CD4-positive, alpha-beta T cell treated with Interleukin-10 for 1 hour (primary cell): Measurements from ENCODE around the gene AKAP13.

Source experiments
- DNase-seq: peaks from one replicate; pipeline ENCODE4 v3.0.0-alpha.2; 2020

The AKAP13 gene

DNA sequence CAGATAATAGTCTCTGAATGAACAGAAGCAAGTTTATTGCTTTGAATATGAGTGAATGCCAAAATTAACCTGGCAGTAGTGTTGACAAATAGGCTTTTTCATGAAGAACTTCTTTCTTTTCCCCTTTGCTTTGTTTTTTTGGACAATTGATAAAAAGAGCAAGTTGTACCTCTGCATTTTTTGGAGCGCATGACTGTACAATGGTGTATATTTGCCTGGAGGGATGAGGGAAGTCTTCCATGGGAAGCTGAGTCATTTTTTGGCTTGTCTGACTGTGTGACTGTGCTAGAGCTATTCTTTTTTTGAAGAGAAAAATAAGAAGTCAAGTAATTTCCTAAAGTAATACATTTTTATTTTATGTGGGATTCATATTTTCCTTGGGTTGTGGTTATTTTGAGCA is 227.4 kb downstream of the AKAP13 start:
- DNase-seq: no peak

GRCh38 chr15:85609492-85609891 is 229.1 kb downstream of the AKAP13 start:
- DNase-seq: no peak

DNA sequence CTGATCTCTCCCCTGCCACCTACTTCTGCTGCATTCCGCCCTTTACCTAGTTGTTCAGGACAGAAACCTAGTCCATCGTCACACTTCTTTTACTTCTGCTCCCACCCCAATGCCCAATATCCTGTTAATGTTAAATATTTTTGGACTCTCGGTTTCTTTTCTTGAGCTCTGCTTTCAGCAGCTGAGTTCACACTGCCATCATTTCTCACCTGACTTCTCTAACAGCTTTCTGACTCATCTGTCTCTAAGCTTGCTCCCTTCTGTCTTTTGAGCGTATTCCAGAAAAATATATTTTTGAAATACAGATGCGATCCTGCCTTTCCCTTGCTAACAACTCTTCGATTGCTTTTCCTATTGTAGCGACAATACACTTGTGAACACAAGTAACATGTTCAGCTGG is 231.0 kb downstream of the AKAP13 start:
- DNase-seq: no peak

DNA sequence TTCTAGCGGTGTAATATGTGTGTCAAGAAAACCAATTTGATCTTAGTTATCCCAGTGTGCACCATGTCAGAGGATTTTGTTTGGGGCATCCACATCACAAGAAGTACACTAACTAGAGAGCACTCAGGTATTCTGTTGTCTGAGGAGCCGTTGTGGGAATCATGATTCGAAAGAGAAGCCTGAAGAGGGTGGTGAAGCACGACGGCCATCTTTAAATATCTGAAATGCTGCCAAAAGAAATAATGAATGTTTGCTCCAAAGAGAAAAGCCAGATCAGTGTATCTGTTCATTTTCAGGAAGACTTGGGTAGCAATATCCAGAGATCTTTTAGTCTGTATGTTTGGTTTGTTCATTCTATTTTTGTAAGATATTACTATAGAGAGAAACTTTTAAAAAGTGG is 233.7 kb downstream of the AKAP13 start:
- no peak for DNase-seq

DNA sequence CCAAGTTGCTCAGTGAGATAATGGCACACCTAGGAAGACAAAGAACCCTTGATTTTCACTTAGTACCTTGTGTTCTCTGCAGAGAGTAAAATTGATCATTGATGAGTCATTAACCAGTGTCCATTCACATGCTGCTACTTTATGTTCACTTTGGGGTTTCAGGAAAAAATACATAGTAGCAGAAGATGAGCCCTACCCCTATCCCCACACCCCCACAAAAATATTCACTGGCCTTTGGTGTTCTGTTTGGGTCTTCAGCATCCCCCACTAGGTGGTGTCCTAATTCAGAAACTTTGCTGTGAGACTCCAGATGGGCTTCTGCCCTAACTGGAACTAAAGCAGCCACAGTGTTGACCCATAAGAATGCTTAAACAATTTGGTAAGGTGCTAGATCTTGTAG is 235.5 kb downstream of the AKAP13 start:
- DNase-seq: peak; percentile 65

- no peak for DNase-seq
These were observed 236.2 kb downstream of the AKAP13 start for GRCh38 chr15:85616549-85617110.

GRCh38 chr15:85618228-85618505 is 237.8 kb downstream of the AKAP13 start:
- DNase-seq: no peak

- peak; percentile 71 for DNase-seq
These were observed 238.6 kb downstream of the AKAP13 start for GRCh38 chr15:85618956-85619491.

GRCh38 chr15:85619992-85620689 is 239.7 kb downstream of the AKAP13 start:
- no peak for DNase-seq

DNA sequence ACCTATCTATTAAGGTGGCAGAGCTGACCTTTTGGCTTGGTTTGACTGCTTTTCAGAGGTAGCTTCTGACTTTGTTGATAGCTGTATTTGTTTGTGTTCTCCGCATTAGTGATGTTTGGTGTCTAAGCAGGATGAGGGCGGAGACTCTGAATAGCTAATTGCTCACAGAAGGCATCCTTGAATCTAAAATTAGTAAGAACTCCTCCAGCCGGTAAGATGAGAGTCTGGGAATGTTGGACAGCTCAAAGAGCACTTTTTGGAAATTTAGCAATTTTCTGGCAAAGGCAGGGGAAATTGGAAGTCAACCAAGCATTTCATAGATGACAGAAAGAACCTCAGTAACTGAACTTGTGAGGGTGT is 240.3 kb downstream of the AKAP13 start:
- DNase-seq: peak; percentile 56

- DNase-seq: peak; percentile 19
These were observed 240.7 kb downstream of the AKAP13 start for GRCh38 chr15:85621094-85621493.

DNA sequence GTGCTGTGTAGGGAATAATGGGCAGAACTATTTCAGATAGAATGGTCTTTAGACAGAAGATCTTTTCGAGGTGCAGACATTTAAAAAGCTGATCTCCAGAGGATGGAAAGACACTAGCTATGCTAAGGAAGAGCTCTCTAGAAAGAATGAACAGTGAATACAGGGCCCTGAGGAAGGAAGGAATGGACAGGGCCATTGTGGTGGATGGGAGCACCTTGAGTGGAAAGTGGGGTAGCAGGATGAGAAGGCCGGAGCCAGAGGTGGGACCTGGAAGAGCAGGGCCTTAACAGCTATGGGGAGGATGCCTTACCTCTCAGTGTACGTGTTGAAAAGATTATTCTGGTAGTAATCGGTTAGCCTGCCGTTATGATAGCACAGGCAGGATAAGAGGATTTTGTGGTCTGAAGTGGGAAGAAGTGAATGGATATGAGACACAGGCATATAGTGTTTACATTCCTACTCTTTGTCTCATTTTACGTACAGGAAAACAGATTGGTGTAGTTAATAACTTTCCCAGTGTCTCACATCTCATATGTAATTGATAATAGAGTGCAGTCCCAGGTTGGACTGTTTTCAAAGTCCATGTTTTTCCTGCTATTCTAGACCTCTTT is 241.9 kb downstream of the AKAP13 start:
- DNase-seq: no peak

GRCh38 chr15:85623315-85624049 is 243.1 kb downstream of the AKAP13 start:
- no peak for DNase-seq

- peak; percentile 32 for DNase-seq
These were observed 243.9 kb downstream of the AKAP13 start for GRCh38 chr15:85624291-85624801.

DNA sequence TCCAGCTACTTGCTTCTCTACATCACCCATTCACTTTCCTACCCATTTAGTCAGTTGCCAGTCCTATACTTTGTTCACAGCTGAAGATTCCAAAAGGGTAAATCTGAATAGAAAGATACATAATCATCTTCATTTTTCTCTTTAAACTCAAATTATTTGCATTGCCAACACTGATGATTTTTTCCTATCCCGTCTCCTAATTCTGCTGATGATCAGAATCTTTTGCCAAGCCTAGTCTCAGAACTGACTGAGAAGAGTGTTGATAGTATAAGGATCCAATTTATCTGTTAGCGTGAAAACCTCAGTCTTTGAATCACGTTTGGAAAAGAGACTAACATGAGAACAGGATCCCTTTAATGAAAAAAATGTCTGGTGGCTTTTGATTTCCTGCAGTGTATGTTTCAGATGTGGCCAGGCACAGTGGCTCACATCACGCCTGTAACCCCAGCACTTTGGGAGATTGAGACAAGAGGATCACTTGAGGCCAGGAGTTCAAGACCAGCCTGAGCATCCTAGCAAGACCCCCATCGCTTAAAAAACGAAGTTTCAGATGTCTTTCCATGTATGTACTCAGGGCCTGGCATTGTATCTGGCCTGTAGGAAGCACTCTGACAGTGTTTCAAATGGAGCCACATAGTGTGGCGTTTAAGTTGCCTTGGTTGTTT is 244.9 kb downstream of the AKAP13 start:
- DNase-seq: peak; percentile 55

DNA sequence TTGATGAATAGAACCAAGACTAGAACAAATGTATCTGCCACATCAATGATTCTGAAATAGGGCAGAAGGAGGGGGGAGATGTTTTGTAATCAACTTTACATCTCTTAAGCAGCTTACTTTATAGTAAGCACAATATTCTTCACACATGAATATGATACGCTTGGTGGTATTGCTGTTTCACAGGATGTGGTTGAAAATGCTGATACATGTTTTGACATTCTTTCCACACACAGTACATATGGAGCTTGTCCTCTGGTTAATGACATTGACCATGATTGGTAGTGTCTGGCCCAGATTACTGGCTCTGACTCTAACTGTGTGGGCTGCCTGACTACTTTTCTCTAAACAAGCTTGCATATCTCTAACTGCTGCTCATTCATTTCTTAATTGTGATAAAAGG is 245.5 kb downstream of the AKAP13 start:
- peak; percentile 70 for DNase-seq

DNA sequence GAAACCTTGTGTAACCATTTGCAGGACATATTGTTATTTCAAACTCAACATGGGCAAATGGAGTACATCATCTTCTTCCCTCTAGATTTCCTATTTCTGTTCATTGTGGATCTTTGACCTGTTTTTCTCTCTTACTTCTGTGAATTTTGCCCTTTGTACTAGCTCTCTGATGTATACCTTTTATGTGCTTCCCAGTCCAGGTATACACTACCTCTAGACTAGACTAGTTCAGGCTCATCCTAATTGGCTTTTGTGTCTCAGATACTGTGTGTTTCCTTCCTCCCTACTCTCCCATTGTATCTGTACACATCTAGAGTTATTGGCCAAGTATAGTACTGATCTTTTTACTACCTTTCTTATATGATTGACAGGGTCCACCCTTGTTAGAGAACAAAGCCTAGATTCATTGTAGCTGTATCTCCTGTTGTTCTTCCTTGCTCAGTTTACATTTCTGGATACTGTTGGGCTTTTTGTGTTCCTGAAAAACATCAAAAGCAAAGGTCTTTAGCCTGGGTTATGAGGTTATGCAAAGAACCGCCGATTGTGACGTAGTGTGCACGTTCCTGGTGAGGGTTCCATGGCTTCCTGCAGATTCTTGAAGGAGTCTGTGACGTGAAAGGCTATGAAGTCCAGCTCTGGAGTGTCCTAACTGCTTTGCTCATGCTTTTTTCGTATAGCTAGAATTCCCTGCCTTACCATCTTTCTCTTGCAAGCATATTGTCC is 247.0 kb downstream of the AKAP13 start:
- no peak for DNase-seq

- no peak for DNase-seq
These were observed 249.9 kb downstream of the AKAP13 start for GRCh38 chr15:85630311-85630710.

- DNase-seq: no peak
These were observed 250.6 kb downstream of the AKAP13 start for GRCh38 chr15:85631018-85631417.

DNA sequence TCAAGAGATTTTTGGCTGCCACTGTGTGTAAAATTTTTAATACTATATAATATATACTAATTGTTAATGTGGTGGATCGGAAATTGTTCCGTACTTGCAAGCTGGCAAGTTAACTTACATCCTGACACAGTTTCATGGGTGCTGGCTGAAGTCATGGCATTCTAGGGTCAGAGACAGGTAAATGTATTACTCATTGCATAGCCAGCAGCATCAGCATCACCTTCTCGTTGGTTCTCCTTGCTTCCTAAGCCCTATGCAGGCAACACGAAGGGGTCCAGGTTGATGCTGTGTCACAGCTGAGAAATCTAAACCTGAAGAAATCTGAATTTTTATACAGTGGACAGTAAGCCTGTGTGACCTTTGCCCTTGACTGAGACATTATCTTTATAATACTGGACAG is 251.6 kb downstream of the AKAP13 start:
- DNase-seq: no peak

GRCh38 chr15:85633859-85634258 is 253.5 kb downstream of the AKAP13 start:
- DNase-seq: no peak

GRCh38 chr15:85636351-85636750 is 255.9 kb downstream of the AKAP13 start:
- no peak for DNase-seq
